GM15510 (cell line): ENCODE results near the gene ARMC12.

Experiments
- POLR2A ChIP-seq: IDR thresholded peaks from 3 replicates; pipeline ENCODE4 v1.6.1; 2011; ENCODE audit warnings: borderline replicate concordance; ENCODE audit not compliant: insufficient read length; ENCODE audit errors: extremely low read depth

The ARMC12 gene

GRCh38 chr6:35716798-35717197, 20.0 kb upstream of the ARMC12 start:
- no peak for TF ChIP-seq POLR2A

- TF ChIP-seq POLR2A: no peak
These were observed 19.1 kb upstream of the ARMC12 start for GRCh38 chr6:35717449-35718374.

DNA sequence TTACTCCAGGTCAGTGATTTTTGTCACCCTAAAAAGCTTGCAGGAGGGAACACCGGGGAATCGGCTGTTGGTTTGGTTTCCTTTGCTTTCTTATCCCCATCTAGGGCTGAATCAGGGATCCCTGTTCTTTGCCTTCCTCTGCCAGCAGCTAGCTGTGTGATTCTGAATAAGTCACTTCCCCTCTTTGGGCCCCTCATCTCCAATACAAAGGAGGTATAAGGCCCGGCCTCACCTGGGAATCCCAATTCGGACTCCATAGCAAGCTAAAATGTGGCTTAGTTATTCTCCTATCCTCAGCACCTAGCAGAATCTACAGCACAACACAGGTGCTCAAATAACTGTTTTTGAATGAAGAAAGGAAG, 18.5 kb upstream of the ARMC12 start:
- TF ChIP-seq POLR2A: no peak

DNA sequence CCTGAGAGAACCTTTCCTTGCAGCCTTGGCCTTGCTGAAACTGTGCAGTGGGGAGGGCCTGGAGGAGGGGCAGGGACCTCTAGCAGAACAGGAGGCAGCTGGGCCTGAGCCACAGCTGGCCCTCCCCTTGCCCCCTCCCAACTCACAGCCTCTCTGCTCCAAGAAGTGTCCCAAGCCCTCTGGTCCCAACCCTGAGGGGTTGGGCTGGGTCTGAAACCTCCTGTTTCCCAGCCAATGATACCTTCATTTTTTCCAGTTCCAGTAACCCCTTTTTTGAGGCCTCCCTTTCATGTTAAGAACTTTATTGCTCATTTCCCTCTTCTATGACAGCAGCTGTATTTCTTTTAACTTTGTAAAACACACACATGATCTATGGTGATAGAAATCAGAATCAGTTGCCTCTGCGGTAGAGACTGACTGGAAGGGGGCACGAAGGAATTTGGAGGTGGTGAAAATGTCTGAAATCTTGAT, 17.9 kb upstream of the ARMC12 start:
- no peak for TF ChIP-seq POLR2A

GRCh38 chr6:35719404-35719829, 17.4 kb upstream of the ARMC12 start:
- no peak for TF ChIP-seq POLR2A

GRCh38 chr6:35719830-35720733, 16.8 kb upstream of the ARMC12 start:
- no peak for TF ChIP-seq POLR2A

DNA sequence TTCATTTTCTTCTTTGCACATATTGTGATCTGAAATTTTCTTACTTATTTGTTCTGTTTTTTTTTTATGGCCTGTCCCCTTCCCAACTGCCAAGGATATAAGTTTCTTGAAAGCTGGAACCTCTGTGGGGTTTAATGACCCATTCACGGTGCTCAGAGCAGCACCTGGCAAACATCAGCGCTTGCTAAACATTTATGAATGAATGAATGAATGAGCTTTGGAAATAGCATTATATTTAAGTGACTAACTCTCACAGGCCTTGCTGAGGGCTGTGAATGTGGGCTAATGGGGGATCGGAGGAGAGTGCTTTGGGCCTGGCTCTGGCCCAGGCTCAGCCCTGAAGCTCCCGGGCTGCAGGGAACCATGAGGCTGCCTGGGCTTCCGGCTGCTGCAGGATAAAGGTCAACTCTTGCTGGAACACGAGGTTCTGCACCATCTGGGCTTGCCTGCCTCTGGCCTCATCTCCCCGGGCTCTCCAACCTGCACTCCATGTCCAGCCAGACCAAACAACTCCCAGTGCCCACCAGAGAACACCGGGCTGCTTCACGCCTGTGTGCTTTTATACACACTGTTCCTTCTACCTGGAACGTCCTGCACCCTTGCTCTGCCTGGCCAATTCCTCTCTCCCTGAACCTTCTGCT, 14.6 kb upstream of the ARMC12 start:
- no peak for TF ChIP-seq POLR2A

- TF ChIP-seq POLR2A: no peak
These were observed 13.2 kb upstream of the ARMC12 start for GRCh38 chr6:35723587-35723986.

DNA sequence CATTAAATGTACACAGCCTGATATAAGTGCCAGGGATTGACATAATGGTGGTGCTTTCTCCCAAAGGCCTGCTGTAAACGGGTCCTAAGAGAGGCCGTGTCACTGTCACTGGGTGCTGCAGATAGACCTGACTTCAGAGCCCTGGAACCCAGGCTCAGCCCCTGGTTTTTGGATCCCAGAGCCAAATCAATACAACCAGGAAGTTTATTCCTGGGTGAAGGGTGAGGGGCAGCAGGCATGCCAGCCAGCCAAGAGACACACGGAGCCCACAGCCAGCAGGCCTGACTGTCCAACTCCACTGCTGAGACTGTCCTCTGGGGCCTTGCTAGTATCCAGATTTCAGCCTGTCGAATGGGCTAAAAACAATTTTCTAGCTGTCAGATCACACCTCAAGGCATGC, 12.8 kb upstream of the ARMC12 start:
- no peak for TF ChIP-seq POLR2A

DNA sequence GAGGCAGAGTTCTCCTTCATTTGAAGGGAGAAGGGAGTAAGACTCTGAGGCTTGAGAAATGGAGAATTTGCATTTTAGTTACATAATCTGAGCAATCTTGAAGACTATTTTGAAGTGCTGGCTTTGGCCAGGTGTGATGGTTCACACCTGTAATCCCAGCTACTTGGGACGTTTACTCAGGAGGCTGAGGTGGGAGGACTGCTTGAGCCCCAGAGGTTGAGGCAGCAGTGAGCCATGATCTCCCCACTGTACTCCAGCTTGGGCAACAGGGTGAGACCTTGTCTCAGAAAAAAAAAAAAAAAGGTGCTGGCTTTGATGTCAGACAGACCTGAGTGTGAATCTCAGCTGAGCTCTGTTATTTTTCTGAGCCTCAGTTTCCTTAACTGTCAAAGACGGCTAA, 12.4 kb upstream of the ARMC12 start:
- TF ChIP-seq POLR2A: no peak

DNA sequence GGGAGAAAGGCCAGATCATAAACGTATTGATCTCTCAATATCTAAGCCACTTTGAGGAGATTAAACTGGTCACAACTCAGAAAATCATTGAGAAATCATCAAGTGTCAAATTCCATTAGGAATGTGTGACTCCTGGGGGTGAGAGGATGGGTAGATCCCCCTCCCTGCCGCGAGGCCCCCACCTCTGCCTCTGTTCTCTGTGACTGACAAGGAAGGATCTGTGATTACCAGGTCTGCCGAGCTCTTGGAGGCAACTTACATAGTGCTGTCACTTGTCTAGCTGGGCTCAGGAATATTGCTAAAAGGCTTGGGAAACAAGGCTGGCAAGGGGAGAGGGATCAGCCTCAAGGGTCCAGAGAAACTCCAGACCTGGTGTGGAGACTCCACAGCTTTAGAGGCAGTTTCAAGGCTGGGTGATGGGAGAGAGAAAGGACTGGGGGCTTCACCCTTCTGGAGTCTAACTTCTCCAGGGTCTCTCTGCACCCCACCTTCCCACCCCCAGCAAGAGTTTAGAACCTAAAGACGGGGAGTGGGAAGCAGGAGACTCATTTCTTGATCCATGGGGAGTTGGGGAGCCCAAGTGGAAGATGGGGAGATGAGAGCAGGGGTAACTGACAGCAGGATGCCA, 11.6 kb upstream of the ARMC12 start:
- no peak for TF ChIP-seq POLR2A

- no peak for TF ChIP-seq POLR2A
These were observed 11.0 kb upstream of the ARMC12 start for GRCh38 chr6:35725721-35726438.

DNA sequence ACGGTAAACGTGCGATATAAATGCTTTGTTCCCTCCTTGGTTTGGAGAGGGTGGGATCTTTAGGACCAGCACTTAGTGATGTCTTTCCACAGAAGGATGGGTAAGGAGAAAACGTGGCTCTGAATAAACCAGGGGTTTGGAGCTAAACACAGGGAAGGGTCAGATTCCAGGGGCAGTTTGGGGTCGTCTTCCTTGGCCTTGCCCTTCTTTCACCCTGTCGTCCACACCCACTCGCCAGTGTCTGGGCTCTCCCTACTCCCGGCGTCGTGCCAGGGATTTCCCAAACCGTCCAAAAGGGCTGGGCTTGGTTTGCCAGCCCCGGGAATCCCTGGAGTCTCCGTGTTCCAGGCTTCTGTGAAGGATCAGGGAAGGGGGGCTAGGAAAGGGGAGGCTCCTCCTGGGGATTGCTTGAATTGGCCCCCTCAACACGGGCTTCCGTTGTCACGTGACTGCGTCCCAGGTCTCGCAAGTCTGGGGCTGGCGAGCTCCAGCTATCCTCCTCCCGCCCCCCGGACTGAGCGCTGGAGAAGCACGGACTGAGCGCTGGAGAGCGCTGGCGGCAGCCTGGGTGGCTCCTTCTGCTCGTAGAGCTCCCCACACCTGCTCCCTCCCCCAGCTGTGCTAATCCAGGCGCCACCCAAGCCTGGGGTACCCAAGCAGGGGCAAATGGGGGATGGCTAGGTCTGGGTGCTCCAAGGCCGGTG, 9.4 kb upstream of the ARMC12 start:
- TF ChIP-seq POLR2A: no peak
